ENCODE results near the gene SNX11.

DNA sequence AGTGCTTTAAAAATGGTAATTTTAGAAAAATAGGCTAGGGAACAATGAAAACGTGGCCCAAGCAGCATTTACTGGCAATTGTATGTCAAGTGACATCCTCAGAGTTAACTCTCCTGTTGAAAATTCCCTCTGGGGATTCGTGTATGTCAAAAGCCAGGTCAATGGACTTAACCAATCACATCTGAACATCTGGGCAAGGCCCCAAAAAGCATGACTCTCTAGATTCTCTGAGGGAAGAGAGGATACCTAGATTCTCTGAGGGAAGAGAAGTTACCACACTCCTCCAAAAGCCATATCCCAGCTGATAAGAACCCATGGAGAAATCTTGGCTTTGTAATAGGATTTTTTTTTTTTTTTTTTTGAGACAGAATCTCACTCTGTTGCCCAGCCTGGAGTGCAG is 35.9 kb upstream of the SNX11 start:
- TF ChIP-seq, protein P1, sequence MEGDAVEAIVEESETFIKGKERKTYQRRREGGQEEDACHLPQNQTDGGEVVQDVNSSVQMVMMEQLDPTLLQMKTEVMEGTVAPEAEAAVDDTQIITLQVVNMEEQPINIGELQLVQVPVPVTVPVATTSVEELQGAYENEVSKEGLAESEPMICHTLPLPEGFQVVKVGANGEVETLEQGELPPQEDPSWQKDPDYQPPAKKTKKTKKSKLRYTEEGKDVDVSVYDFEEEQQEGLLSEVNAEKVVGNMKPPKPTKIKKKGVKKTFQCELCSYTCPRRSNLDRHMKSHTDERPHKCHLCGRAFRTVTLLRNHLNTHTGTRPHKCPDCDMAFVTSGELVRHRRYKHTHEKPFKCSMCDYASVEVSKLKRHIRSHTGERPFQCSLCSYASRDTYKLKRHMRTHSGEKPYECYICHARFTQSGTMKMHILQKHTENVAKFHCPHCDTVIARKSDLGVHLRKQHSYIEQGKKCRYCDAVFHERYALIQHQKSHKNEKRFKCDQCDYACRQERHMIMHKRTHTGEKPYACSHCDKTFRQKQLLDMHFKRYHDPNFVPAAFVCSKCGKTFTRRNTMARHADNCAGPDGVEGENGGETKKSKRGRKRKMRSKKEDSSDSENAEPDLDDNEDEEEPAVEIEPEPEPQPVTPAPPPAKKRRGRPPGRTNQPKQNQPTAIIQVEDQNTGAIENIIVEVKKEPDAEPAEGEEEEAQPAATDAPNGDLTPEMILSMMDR (IDR thresholded peaks at IDR 0.05): no peak
- TF ChIP-seq POLR2A (IDR thresholded peaks at IDR 0.05): no peak

Data from esophagus squamous epithelium (tissue), 4 donors.